Stimulated activated naive CD4-positive, alpha-beta T cell (primary cell): Measurements from ENCODE around the gene GABRA5.

Experiments
- DNase-seq, 6 experiments: peaks; one replicate each; lab custom pipeline; 2025; lab: John Stamatoyannopoulos, UW

The GABRA5 gene

DNA sequence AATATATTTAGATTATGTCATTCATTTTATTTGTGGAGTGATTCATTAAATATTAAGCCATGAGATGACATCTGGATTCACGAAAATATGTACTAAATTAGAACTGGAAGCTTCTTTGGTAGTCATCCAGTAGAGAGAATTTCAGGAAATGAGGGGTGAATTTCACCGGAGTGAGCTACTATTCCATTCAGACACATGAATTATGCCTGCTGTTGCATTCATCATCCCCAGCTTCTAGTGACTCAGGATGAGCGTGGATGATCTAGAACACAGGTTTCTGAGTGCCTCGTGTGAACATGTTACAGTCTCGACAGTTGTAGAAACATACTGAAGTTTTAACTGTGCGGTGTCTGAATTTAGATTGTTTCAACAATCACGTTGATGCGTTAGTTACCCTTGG is 61.2 kb downstream of the GABRA5 start:
- DNase-seq: no peak

DNA sequence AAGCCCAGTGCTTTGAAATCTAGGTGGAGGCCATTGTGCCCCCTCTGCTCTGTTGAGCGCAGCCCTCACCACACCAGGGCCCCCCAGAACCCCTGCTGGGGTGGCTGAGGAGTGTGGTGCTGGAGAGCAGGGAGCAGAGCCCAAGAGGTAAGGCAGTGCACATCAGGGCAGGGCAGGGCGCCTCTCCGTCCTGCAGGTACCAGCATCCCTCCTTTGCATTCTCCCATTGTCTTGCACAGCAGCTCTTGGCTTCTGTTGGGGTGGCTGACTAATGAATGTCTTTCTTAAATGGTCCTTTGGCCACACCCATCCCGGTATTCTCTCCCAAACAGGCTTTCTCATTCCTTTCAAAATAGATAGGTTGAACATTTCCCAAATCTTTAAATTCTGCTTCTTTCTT is 62.7 kb downstream of the GABRA5 start:
- DNase-seq: no peak

DNA sequence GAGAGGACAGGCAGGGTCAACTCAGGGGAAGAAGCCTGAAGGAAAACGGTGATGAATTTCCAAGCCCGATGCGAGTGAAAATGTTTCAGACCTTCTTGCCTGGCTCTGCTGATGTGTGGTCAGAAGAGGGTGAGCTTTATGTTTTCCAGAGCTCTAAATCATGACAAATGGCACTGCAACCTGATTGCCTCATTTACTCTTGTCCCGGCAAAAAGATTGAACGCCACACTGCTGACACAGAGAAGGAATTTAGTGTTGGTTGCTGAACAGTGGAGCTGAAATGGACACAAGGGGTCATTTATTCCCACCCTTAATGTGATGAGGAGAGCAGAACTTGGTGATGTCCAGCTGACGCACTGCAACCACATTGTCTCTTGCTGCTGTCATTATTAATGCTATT is 68.0 kb downstream of the GABRA5 start:
- no peak for DNase-seq

DNA sequence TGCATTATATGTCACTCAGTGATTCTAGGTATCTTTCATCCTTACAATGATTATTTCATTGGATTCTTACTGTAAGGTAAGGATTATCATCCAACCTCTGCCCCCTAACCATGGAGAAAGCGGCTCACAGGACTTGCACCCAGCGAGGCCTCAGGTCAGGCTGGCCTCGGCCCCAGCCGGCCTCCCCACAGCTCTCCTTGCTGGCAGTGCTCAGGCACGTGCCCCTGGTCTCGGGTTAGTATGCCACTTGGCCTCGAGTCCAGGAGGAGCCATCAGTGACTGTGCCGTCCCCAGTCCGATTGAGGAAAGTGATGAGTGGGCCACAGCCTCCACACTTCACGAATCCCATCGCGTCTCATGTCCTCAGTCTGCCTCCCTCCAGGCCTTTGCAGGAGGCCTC is 68.5 kb downstream of the GABRA5 start:
- DNase-seq: no peak

DNA sequence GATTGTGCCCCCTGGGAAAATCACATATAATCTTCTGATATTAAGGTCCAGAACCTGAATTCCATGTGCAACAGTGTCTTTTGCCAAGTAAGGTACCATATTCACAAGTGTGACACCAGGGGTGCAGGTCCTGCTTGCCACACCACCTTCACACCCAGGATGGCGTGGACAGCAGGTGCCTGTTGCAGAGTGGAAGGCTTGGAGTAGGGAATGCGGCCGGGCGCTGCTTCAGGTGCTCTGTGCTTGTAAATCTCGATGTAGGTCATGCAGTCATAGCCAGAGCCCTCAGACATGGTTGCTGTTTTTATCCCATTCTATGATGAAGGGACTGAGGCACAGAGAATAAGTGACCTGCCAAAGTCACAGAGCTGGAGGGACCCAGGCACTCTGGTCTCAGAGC is 69.6 kb downstream of the GABRA5 start:
- DNase-seq: no peak

DNA sequence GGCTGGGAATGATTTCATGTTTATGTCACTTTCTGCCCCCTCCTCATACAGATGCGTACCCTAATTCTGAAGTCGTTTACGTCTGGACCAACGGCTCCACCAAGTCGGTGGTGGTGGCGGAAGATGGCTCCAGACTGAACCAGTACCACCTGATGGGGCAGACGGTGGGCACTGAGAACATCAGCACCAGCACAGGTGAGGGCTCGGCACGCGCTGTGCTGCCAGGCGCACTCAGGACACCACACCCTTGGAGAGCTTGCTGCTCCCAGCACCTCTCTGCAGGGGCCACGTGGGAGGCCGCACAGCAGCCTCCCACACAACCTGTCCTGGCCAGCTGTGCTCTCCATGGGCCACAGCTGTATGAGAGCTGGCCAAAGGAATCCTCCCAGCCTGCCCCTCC is 70.3 kb downstream of the GABRA5 start:
- DNase-seq: no peak

DNA sequence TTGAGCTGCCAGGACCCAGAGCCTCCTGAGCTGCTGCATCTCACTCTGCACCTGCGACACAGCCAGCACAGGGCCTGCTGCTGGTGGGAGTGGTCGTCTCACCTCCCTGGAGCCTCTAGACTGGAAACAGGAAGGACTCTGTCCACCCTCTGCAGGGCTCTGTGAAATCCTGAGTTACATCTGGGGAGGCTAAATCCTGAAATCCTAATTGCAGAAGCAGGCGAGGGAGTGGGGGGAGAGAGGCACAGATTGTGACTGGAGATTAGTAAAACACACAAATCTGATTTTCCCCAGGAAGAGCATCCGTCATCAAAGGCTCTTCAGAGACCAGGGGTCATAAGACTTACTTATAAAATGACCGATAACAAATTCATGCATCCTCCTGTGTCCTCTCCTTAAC is 72.5 kb downstream of the GABRA5 start:
- no peak for DNase-seq

DNA sequence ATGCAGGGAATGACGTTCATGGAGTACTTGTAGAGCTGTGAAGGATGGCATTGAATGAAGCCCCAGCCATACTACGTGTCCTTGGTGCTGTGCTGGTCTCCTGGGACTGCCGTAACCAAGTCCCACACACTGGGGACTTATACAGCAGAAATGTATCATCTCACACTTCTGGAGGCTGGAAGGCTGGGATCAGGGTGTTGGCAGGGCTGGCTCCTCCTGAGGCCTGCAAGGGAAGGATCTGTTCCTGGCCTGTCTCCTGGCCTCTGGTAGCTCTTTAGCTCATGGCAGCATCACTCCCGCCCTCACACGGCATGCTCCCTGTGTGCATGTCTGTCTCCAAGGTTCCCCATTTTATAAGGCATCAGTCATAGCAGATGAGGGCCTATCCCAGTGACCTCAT is 74.6 kb downstream of the GABRA5 start:
- DNase-seq: no peak

DNA sequence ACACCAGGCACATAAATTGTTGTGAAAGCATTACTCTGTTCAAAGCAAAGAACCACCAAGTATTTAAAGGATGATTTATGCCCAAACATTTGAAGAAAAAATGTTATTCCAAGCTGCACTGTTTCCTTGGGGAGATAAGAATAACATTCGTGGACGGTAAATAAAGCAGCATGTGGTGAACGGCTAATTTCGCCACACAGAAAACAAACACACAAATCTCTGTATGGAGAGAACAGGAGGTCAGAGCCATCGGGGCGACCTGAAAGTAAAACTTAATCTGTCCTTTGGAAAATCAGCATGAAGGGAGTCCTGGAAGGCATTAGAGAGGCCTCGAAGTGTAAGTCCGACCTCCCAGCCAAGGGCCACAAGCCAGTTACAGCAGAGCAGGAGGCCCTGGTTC is 77.0 kb downstream of the GABRA5 start:
- DNase-seq: no peak

DNA sequence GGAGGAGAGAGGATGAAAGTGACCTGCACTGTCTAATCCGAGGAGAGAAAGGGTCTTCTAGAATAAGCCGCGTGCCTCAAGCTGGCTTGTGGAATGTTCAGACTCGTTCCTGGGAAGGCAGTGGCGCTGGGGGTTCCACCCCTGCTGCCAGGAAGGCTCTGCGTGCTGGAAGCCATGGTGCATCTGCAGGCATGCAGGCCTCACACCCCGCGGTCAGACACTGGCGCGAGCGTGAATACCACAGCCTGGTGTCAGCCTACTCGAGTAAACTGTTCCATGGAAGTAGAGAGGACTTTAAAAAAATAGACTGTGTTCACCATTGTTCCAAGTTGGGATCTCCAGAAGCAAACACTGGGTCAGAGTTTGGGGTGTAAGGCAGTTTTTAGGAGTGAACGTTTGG is 78.2 kb downstream of the GABRA5 start:
- no peak for DNase-seq

DNA sequence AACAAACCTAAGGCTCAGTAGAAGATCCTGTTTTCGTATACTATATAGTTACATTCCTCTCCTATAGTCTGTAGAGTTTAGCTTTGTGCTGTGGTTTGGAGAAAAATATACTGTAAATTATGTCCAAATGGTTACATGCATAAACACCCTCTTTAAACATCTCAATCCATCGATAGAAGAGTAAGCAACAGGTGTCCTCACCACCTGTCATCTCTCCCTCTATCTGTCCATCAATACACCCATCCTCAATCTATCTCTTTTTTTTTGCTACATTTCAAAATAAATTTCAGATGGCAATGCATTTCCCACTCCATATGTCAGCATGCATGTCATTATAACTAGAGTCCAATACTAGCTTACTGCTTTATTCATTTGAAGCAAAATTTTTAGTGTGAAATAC is 83.1 kb downstream of the GABRA5 start:
- DNase-seq: no peak

DNA sequence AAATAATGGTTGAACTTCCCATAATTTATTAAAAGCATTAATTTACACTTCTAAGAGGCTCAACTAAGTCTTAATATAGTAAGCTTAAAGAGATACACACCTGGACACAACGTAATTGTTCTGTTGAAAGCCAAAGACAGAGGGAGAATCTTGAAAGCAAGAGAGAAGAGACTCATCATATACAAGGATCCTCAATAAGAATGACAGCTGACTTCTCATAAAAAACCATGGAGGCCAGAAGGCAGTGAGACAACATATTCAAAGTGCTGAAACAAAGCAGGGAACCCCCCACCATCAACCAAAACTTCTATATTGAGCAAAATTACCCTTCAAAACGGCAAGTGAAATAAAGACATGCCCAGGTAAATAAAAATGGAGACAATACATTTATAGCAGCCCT is 87.5 kb downstream of the GABRA5 start:
- DNase-seq: no peak

DNA sequence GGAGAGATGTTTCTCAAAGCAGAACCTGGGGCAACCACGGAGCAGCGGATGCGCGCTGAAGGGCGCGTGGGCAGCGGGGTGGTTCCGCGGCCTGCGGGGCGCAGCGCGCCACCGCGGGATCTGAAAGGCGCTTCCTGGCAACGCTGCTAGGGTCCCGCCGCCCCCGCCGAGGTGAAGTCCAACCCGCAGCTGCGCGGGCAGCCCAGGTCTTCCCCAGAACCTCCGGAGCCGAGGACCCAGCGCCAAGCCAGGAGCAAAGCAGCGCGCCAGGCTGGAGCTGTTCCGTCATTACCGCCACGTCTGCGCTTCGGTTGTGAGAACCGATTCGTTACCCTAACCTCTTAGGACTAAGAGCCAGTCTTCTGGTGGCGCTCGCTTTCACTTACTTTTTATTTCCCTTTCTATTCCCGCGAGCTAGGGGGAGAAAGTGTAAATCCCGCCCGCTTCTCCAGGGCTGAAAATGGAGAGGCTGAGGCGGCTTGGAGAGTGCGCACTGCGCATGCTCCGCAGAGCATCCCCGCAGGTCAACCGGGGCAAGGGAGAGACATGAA is 100.9 kb downstream of the GABRA5 start:
- DNase-seq: no peak

DNA sequence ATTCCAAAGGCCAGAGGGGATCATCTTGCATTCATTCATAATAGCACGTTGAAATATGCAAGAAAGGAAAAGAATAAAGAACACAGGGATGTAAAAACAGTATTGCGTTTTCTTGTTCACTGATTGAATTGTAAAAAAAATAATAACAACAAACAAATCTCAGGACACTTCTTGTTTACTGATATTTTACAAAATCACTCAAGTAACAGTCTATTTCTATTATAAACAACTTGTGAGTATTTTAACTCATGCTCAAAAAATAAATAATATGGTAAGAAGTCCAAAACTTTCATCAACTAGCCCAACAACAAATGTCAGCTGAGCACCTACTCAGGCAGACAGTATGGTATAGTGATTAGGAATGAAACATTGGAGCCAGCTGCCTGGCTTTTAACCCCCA is 101.9 kb downstream of the GABRA5 start:
- DNase-seq: no peak

DNA sequence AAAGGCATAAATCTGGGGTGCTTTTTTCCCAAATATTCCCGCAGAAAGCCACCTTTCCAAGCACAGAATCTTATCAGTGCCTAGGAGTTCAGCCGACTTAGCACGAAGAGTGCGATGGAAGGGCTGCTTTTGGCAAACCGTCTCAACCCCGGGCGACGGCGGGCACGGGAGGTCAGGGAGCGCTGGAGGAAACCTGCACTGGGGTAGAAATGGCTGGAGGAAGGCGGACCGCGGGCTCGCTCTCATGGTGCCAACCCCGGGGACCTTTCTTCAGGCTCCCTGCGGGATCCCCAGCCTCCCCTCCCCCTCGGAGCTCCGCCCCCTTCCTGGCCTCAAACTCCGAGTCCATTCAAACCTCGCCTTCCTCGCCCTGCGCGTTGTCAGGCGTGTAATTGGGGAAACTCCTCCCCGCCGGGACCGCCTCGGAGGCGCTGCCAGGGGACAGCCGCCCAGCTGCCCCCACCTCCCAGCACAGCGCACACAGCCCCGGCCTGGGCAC is 103.9 kb downstream of the GABRA5 start, which contains the start of gene GABRG3:
TSS of gene GABRG3 (plus strand) at position 470 of the 499 bp plus-strand sequence.
- no peak for DNase-seq

DNA sequence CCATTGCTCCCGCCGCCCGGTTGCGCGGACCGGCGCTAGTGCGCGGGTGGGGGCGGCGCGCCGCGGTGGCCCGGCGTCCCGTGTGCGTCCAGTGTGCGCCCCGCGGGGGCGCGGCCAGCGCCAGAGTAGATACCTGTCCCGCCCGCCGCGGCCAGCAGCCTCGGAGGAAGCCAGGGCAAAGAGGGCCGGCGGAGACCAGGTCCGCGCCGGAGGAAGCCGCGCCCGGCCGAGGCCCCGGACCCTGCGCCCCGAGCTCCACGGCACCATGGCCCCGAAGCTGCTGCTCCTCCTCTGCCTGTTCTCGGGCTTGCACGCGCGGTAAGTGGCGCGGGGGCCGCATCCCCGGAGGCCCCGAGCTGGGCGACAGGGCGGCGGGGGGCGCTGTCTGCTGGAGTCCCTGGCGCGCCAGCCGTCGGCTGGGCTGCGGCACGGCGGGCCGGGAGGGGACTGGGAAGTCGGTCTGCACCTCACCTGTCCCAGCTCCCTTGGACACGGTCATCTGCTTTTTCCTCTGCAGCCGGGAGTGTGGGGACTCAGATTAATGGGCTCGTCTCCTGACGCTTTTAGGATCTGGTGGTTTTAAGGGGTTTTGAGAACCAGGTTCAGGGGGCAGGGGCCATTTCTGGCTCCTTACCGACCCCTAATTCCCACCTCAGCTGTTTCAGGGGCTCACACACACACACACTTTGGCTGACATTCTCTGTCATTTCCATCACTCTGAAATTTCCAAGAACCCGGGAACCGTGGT is 104.6 kb downstream of the GABRA5 start:
- DNase-seq: no peak

DNA sequence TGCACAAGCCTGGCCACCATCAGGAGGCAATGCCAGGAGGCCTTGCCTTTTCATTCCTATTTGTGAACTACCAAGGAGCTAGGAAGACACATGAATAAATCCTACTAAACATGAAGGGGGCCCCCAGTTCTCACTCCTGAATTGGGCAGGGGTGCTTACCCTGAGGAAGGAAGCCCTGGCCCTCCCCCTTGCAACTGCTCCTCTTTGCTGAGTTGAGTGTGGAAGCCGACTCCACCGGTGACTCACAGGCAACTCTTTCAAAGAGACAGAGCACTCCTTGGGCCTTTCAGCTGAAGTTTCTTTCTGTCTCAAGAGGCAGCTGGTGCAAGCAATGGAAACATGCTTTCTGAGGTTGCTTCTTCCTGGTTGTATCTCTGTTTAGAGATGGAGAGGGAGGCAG is 105.8 kb downstream of the GABRA5 start:
- no peak for DNase-seq

DNA sequence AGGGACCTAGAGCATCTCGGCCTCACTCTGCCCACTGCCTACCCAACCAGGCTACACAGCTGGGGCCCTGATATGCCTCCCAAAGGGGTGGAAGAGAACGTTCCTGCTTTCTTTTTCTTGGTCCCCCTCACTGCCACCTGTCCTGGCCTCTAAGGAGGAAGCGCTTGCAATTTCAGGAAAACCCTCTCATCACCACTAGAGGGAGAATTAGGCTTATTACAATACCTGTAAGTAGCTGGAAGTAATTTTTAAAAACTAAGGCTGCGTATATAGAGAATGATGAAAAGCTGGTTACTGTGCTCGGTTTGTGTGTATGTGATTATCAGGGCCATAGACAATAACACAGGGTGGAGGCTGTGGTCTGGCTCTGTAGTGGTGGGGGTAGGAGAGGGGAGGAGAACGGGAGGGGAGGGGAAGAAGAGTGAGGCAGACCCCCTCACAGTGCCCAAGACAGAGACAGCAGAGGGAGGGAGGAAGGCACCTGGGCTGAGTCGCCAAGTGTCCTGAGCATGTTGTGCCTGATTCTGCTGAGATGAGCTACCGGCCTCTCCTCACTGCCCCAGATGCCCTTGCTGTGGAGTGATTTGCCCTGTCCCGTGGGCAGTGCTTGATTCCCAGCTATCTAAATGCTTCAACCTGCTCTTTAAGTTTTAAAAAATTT is 107.4 kb downstream of the GABRA5 start:
- DNase-seq: no peak

DNA sequence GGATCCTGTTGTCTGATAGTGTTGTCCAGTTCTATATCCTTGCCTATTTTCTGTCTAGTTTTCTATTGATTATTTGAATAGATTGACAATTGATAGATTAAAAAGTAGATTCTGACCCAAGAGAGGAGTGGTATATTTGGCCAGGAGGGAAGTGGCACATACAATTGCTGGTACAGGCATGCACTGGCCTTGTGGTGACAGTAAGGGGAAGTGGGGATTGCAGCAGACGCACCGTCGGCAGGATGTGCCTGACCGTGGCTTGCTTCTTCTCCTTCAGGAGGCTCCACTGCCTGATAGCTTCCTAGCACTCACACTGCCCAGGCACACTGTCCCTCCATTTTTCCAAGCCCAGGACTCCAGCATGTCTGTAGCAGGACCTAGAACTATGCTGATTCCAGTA is 114.6 kb downstream of the GABRA5 start:
- no peak for DNase-seq

DNA sequence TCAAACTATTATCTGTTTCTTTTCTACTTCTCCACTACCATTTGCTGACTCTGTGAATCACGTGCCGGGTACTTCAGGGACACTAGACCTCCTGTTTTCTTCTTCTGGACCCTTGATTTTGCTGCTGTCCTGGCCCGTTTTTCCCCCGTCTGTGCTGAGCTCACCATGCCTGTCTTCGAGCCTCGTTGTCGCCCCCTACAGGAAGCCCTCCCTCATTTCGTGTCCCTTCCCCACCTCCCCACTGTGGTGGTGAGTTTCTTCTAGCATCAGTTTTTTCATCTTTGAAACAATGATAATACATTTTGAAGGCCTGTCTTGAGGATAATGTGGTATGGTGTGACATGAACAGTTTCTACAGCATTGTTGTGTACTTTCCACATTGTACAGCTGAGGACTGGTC is 117.0 kb downstream of the GABRA5 start:
- no peak for DNase-seq

DNA sequence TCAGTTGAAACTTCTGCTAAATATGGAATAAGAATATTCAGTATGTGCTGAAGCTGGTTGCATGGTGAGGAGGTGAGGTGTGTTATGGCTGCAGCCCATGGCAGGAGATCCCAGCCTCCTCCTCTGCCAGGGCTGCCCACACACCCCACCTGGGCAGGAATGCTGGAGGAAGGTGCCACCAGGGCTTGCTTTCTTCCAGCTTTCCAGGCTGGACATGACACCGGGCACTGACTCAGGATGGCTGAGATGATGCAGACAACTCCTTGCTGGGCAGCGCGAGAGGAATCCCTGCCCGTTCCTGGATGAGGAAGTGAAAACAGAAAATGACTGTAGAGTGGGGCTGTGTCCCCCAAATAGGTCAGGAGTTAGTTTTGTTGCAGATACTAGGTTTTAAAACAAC is 118.2 kb downstream of the GABRA5 start:
- no peak for DNase-seq

DNA sequence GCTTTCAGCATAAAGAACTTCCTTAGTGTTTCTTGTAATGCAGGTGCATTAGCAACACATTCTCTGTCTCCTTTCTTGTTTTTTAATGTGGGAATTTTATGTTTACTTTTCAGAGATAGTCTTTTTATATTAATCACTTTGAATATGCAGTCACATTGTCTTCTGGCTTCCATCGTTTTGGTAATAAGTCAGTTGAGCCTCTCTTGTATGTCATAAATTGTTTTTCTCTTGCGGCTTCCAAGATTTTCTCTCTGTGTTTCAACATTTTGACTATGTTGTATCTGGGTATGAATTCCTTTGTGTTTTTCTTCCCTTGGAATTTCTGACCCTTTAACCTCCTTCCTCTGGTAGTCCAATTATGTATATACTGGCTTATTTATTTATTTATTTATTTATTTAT is 129.4 kb downstream of the GABRA5 start:
- no peak for DNase-seq
